ENCODE results near the gene EFCAB11. TPM values are rescaled to one million over a fixed set of nuclear protein-coding genes. Genes with fewer than 3 reads are reported as not detected.

EFCAB11 gene
- total RNA-seq, 3 donors from 2014 or later: 6.0 to 10.2 (median 6.3) TPM

DNA sequence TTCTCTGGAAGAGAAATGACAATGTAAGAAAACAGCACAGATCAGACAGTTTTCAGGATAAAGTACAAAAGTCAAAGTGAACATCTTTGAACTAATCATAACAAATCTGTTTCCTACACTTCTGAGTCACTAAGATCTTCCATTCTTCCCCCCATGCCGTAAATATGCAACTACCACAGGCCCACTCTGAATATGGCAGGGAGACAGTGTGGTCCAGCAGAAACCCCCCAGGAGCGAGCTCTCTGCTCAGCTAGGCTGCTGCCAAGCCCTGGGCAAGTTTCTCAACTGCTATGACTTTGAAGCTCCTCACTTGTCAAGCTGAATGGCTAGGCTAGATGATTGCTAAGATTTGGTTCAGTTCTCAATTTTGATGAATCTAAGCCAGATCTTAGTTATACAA is 148.1 kb downstream of the EFCAB11 start:
- Histone ChIP-seq H3K4me1 (ENCODE audit: low read depth) (no peaks in the 10 kb centered on the region), H3K9me3 (no peaks in the 10 kb centered on the region), H3K4me3 (no peak overlapping the region), H3K36me3 (ENCODE audit: low read depth) (no peaks in the 10 kb centered on the region)
- intact Hi-C loops (cut with DNase I, micrococcal nuclease): no loop called here
- DNase-seq (no peak), ATAC-seq (no peak)
- no peak for TF ChIP-seq CTCF (IDR thresholded peaks at IDR 0.05)

DNA sequence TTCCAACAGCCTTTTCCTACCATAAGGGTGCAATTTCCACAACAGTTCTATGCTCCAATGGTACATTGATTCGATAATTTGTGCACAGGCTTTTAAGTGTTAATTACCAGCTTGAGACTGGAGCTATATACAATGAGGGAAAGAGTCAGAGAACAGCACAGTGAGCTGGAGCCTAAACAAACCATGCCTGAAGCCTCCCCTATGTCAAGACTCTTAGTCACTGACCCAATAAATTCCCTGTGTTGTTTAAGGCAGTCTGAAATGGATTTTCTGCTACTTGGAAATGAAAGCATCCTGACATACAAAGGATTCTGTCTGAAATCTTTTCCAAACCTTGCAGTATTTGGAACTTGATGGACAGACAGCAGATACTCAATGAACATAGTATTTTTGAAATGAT is 149.0 kb downstream of the EFCAB11 start:
- no peak for ATAC-seq
- intact Hi-C loops (cut with DNase I, micrococcal nuclease): no loop called here

DNA sequence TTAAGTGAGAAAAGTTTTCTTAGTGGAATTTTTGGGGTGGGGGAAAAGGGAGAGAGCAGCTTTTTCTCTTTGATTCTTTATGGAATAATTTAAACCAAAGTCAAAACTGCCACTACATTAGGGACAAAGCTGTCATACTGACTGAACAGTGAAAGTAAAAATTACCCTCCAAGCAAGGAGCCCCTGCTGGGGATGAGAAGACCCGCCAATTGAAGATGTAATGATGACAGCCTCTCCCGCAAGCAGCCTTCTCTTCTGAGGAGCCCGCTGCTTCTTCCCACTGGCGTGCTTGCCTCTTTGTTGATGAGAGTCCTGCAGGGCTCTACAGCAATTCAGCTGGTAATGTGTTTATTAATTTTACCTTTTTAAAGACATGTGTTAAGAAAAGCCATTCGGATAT is 151.0 kb downstream of the EFCAB11 start:
- intact Hi-C loops (cut with DNase I, micrococcal nuclease): no loop called here

More for the DNA sequence above, 149.0 kb downstream of the EFCAB11 start:
- Histone ChIP-seq H3K4me3 (no peak overlapping the region), H3K9me3 (no peaks in the 10 kb centered on the region), H3K4me1 (ENCODE audit: low read depth) (no peaks in the 10 kb centered on the region), H3K36me3 (ENCODE audit: low read depth) (no peaks in the 10 kb centered on the region)
- TF ChIP-seq CTCF (IDR thresholded peaks at IDR 0.05): no peak
- no peak for DNase-seq

GRCh38 chr14:89801136-89801535 is 153.4 kb downstream of the EFCAB11 start:
- Histone ChIP-seq H3K4me1 (ENCODE audit: low read depth) (no peaks in the 10 kb centered on the region), H3K9me3 (no peaks in the 10 kb centered on the region), H3K36me3 (ENCODE audit: low read depth) (no peaks in the 10 kb centered on the region), H3K4me3 (no peak overlapping the region)
- ATAC-seq (no peak), DNase-seq (no peak)
- intact Hi-C loops (cut with DNase I, micrococcal nuclease): no loop called here
- TF ChIP-seq CTCF (IDR thresholded peaks at IDR 0.05): no peak

More for the DNA sequence above, 151.0 kb downstream of the EFCAB11 start:
- DNase-seq: no peak
- no peaks in the 10 kb centered on the region for H3K36me3 ChIP-seq (ENCODE audit: low read depth)
- H3K4me1 ChIP-seq (ENCODE audit: low read depth): no peaks in the 10 kb centered on the region
- H3K4me3 ChIP-seq: no peak overlapping the region
- no peak for ATAC-seq
- TF ChIP-seq CTCF (IDR thresholded peaks at IDR 0.05): no peak
- no peaks in the 10 kb centered on the region for H3K9me3 ChIP-seq

GRCh38 chr14:89798212-89798773 is 156.2 kb downstream of the EFCAB11 start:
- no peak for TF ChIP-seq CTCF (IDR thresholded peaks at IDR 0.05)
- no peaks in the 10 kb centered on the region for H3K36me3 ChIP-seq (ENCODE audit: low read depth)
- no peak overlapping the region for H3K4me3 ChIP-seq
- no peaks in the 10 kb centered on the region for H3K9me3 ChIP-seq
- intact Hi-C loops (cut with DNase I, micrococcal nuclease): no loop called here
- ATAC-seq (no peak), DNase-seq (no peak)
- H3K4me1 ChIP-seq (ENCODE audit: low read depth): no peaks in the 10 kb centered on the region

- no peaks in the 10 kb centered on the region for H3K4me1 ChIP-seq (ENCODE audit: low read depth)
- no peak for ATAC-seq
- no peak for TF ChIP-seq CTCF (IDR thresholded peaks at IDR 0.05)
- no peak overlapping the region for H3K4me3 ChIP-seq
- intact Hi-C loops (cut with DNase I, micrococcal nuclease): no loop called here
- no peaks in the 10 kb centered on the region for H3K9me3 ChIP-seq
- H3K36me3 ChIP-seq (ENCODE audit: low read depth): no peaks in the 10 kb centered on the region
- DNase-seq: no peak
Observed at GRCh38 chr14:89797148-89797547, 157.4 kb downstream of the EFCAB11 start.
